ENCODE measurements around the gene ERCC6L. TPM values are rescaled to one million over a fixed set of nuclear protein-coding genes. Genes with fewer than 3 reads are reported as not detected.
"Not testable (repeated sequence)": the region's sequence is repeated elsewhere in the genome, so short reads cannot be mapped to it uniquely, and the experiment has no call there.

Gene ERCC6L
- total RNA-seq, 1 donor from 2014 or later, result 8.1 TPM

GRCh38 chrX:72230290-72230689 is 8.5 kb downstream of the ERCC6L start:
- Mint-ChIP-seq H3K9me3 (no peaks in the 10 kb centered on the region), H3K4me3 (no peak overlapping the region), H3K27ac (no peak overlapping the region), H3K27me3 (no peaks in the 10 kb centered on the region), H3K4me1 (peaks cover 8% of the 10 kb centered on the region), H3K36me3 (ENCODE audit: low read depth) (peaks cover 19% of the 10 kb centered on the region)
- intact Hi-C loops (cut with micrococcal nuclease), result no loop called here
- DNase-seq, result no peak

GRCh38 chrX:72220375-72220774 is 18.5 kb downstream of the ERCC6L start:
- H3K4me1 Mint-ChIP-seq; H3K4me3 Mint-ChIP-seq; H3K9me3 Mint-ChIP-seq; intact Hi-C loops (cut with micrococcal nuclease); H3K27me3 Mint-ChIP-seq; DNase-seq; H3K27ac Mint-ChIP-seq: not testable (repeated sequence)
- peaks cover 10% of the 10 kb centered on the region for H3K36me3 Mint-ChIP-seq (ENCODE audit: low read depth)

GRCh38 chrX:72216973-72217372 is 21.9 kb downstream of the ERCC6L start:
- Mint-ChIP-seq H3K9me3 (no peaks in the 10 kb centered on the region), H3K4me3 (no peak overlapping the region), H3K36me3 (ENCODE audit: low read depth) (peaks cover 7% of the 10 kb centered on the region), H3K4me1 (no peaks in the 10 kb centered on the region), H3K27ac (no peak overlapping the region), H3K27me3 (no peaks in the 10 kb centered on the region)
- DNase-seq, result no peak
- intact Hi-C loops (cut with micrococcal nuclease), result no loop called here

- no peaks in the 10 kb centered on the region for H3K27me3 Mint-ChIP-seq
- intact Hi-C loops (cut with micrococcal nuclease), result no loop called here
- H3K9me3 Mint-ChIP-seq, result no peaks in the 10 kb centered on the region
- H3K27ac Mint-ChIP-seq, result no peak overlapping the region
- no peak overlapping the region for H3K4me3 Mint-ChIP-seq
- no peak for DNase-seq
- H3K4me1 Mint-ChIP-seq, result no peaks in the 10 kb centered on the region
- peaks cover 32% of the 10 kb centered on the region for H3K36me3 Mint-ChIP-seq (ENCODE audit: low read depth)
Measured at GRCh38 chrX:72208126-72208800, 30.6 kb downstream of the ERCC6L start.

- intact Hi-C loops (cut with micrococcal nuclease), result no loop called here
- Mint-ChIP-seq H3K27ac (no peak overlapping the region), H3K27me3 (no peaks in the 10 kb centered on the region), H3K36me3 (ENCODE audit: low read depth) (peaks cover 32% of the 10 kb centered on the region), H3K4me3 (no peak overlapping the region), H3K4me1 (no peaks in the 10 kb centered on the region), H3K9me3 (no peaks in the 10 kb centered on the region)
- no peak for DNase-seq
Measured at GRCh38 chrX:72207366-72207765, 31.5 kb downstream of the ERCC6L start.

- DNase-seq, result no peak
- Mint-ChIP-seq H3K9me3 (no peaks in the 10 kb centered on the region), H3K4me3 (no peak overlapping the region), H3K27ac (no peak overlapping the region), H3K36me3 (ENCODE audit: low read depth) (peaks cover 32% of the 10 kb centered on the region), H3K4me1 (no peaks in the 10 kb centered on the region), H3K27me3 (no peaks in the 10 kb centered on the region)
- intact Hi-C loops (cut with micrococcal nuclease), result no loop called here
Measured at GRCh38 chrX:72205706-72206105, 33.1 kb downstream of the ERCC6L start.

GRCh38 chrX:72203421-72203820 is 35.4 kb downstream of the ERCC6L start:
- Mint-ChIP-seq H3K4me1 (no peaks in the 10 kb centered on the region), H3K27ac (no peak overlapping the region), H3K36me3 (ENCODE audit: low read depth) (peaks cover 27% of the 10 kb centered on the region), H3K4me3 (no peak overlapping the region), H3K9me3 (no peaks in the 10 kb centered on the region), H3K27me3 (no peaks in the 10 kb centered on the region)
- no peak for DNase-seq
- intact Hi-C loops (cut with micrococcal nuclease), result no loop called here

- DNase-seq, result no peak
- H3K9me3 Mint-ChIP-seq, result no peaks in the 10 kb centered on the region
- H3K4me1 Mint-ChIP-seq, result no peaks in the 10 kb centered on the region
- H3K4me3 Mint-ChIP-seq, result no peak overlapping the region
- no peak overlapping the region for H3K27ac Mint-ChIP-seq
- peaks cover 26% of the 10 kb centered on the region for H3K36me3 Mint-ChIP-seq (ENCODE audit: low read depth)
- no peaks in the 10 kb centered on the region for H3K27me3 Mint-ChIP-seq
- intact Hi-C loops (cut with micrococcal nuclease), result no loop called here
Measured at GRCh38 chrX:72202792-72203401, 35.9 kb downstream of the ERCC6L start.

- no peak for DNase-seq
- Mint-ChIP-seq H3K9me3 (no peaks in the 10 kb centered on the region), H3K27me3 (no peaks in the 10 kb centered on the region), H3K4me1 (no peaks in the 10 kb centered on the region), H3K4me3 (no peak overlapping the region), H3K27ac (no peak overlapping the region), H3K36me3 (ENCODE audit: low read depth) (peaks cover 19% of the 10 kb centered on the region)
- intact Hi-C loops (cut with micrococcal nuclease), result no loop called here
Measured at GRCh38 chrX:72201836-72202536, 36.8 kb downstream of the ERCC6L start.

GRCh38 chrX:72182924-72183323 is 55.9 kb downstream of the ERCC6L start:
- intact Hi-C loops (cut with micrococcal nuclease), result loop anchor here (2.0 to 10.0 kb wide), 3 partner anchors 14 to 92 kb away; partner anchors contain the start of gene RPS4X
- Mint-ChIP-seq H3K36me3 (ENCODE audit: low read depth) (peaks cover 2% of the 10 kb centered on the region), H3K9me3 (no peaks in the 10 kb centered on the region), H3K27ac (no peak overlapping the region), H3K4me1 (peaks cover 4% of the 10 kb centered on the region), H3K27me3 (no peaks in the 10 kb centered on the region), H3K4me3 (no peak overlapping the region)
- no peak for DNase-seq

- H3K4me3 Mint-ChIP-seq, result no peak within 1 kb of the TSS
- H3K27me3 Mint-ChIP-seq, result no peaks in the 10 kb centered on the region
- peaks cover 4% of the 10 kb centered on the region for H3K4me1 Mint-ChIP-seq
- intact Hi-C loops (cut with micrococcal nuclease), result loop anchor here (2.0 to 10.0 kb wide), 4 partner anchors 13 to 93 kb away; partner anchors contain the start of genes ERCC6L and RPS4X
- H3K36me3 Mint-ChIP-seq (ENCODE audit: low read depth), result peaks cover 2% of the 10 kb centered on the region
- no peaks in the 10 kb centered on the region for H3K9me3 Mint-ChIP-seq
- no peak within 1 kb of the TSS for H3K27ac Mint-ChIP-seq
- peak; percentile 94 for DNase-seq
Measured at GRCh38 chrX:72181178-72182125, 57.4 kb downstream of the ERCC6L start, which contains the start of gene PIN4. PIN4 (plus strand) TSS chrX:72181757; CDS start chrX:72181786, 29 bp downstream.

- Mint-ChIP-seq H3K27ac (no peak overlapping the region), H3K4me1 (peaks cover 4% of the 10 kb centered on the region), H3K36me3 (ENCODE audit: low read depth) (peaks cover 2% of the 10 kb centered on the region), H3K27me3 (peaks cover 2% of the 10 kb centered on the region), H3K9me3 (no peaks in the 10 kb centered on the region), H3K4me3 (no peak overlapping the region)
- intact Hi-C loops (cut with micrococcal nuclease), result loop anchor here (2.0 to 10.0 kb wide), 3 partner anchors 38 to 94 kb away; partner anchors contain the start of genes ERCC6L and RPS4X
- DNase-seq, result no peak
Measured at GRCh38 chrX:72180539-72180938, 58.3 kb downstream of the ERCC6L start.

GRCh38 chrX:72176981-72177380 is 61.8 kb downstream of the ERCC6L start:
- intact Hi-C loops (cut with micrococcal nuclease), result no loop called here
- Mint-ChIP-seq H3K36me3 (ENCODE audit: low read depth) (no peaks in the 10 kb centered on the region), H3K9me3 (no peaks in the 10 kb centered on the region), H3K27me3 (peaks cover 2% of the 10 kb centered on the region), H3K27ac (no peak overlapping the region), H3K4me3 (no peak overlapping the region), H3K4me1 (peaks cover 2% of the 10 kb centered on the region)
- no peak for DNase-seq

Data from activated CD4-positive, alpha-beta T cell treated with anti-CD3 and anti-CD28 coated beads, Interleukin-2, amount 10 ng/mL, durations not matched to agents 24 days and 14 days (primary cell).